Measurements from ENCODE around the gene RALGDS.

The RALGDS gene

GRCh38 chr9:133163504-133164172 is 42.6 kb upstream of the RALGDS start, which contains the start of gene GBGT1:
TSS of gene GBGT1 (minus strand) at chr9:133163914. CDS start at chr9:133162412, 1,502 bp downstream.
- CTCF ChIA-PET = interaction anchor here (0.5 to 1.0 kb wide), 2 partner anchors 19 to 200 kb away, joined by 3 to 12 read pairs; no protein-coding TSS in a partner anchor
- no peaks in the 10 kb centered on the region for H3K36me3 ChIP-seq (ENCODE audit: control insufficient read depth in 2 of 2, insufficient read depth in 1 of 2, low read length in 2 of 2)
- POLR2A ChIA-PET = interaction anchor here (0.5 to 0.8 kb wide), 2 partner anchors 187 to 879 kb away, joined by 3 read pairs; no protein-coding TSS in a partner anchor
- TF ChIP-seq GLIS1 (tag by site-specific recombination; IDR thresholded peaks at IDR 0.05) (0 out of 2 replicates have a peak, but pooled peaks have one; percentile 10), PATZ1 (tag by site-specific recombination; IDR thresholded peaks at IDR 0.05) (no peak), ZNF449 (tag by site-specific recombination; IDR thresholded peaks at IDR 0.05) (no peak), ZNF202 (tag by site-specific recombination; IDR thresholded peaks at IDR 0.05; ENCODE audit: borderline replicate concordance) (no peak), PRDM6 (tag by site-specific recombination; IDR thresholded peaks at IDR 0.05) (no peak), ZNF660 (tag by site-specific recombination; IDR thresholded peaks at IDR 0.05) (no peak), KLF9 (tag by site-specific recombination; IDR thresholded peaks at IDR 0.05; ENCODE audit: low read depth) (peak; percentile 46; the same call in 1 of the 2 replicates), KLF1 (tag by site-specific recombination; IDR thresholded peaks at IDR 0.05) (0 out of 2 replicates have a peak, but pooled peaks have one; percentile 10), ZNF16 (tag by site-specific recombination; IDR thresholded peaks at IDR 0.05; ENCODE audit: low read depth) (no peak), ZBTB8A (tag by site-specific recombination; IDR thresholded peaks at IDR 0.05) (no peak), ZNF133 (tag by site-specific recombination; IDR thresholded peaks at IDR 0.05) (no peak), ZNF223 (tag by site-specific recombination; IDR thresholded peaks at IDR 0.05) (no peak), HOXC10 (CRISPR knock-in tag; IDR thresholded peaks at IDR 0.05) (no peak), ZNF121 (tag by site-specific recombination; IDR thresholded peaks at IDR 0.05) (no peak), ZBTB20 (tag by site-specific recombination; IDR thresholded peaks at IDR 0.05) (peak; percentile 70; the same call in 1 of the 2 replicates), PRDM4 (tag by site-specific recombination; IDR thresholded peaks at IDR 0.05) (no peak)
- peak within 1 kb of the TSS; percentile 53 for H3K4me3 ChIP-seq (ENCODE audit: low read depth, low read length)
- no peaks in the 10 kb centered on the region for H3K9me3 ChIP-seq (ENCODE audit: control insufficient read depth, insufficient read depth, low read depth, low read length)
- H3K27ac ChIP-seq (ENCODE audit: extremely low read depth, low read depth, low read length) = peak within 1 kb of the TSS; percentile 56
- H3K4me1 ChIP-seq (ENCODE audit: control insufficient read depth, insufficient read depth, low read length) = no peaks in the 10 kb centered on the region
